Right cardiac atrium (tissue), 5 donors: ENCODE results near the gene DIPK1B. TPM values are rescaled to one million over a fixed set of nuclear protein-coding genes. Genes with fewer than 3 reads are reported as not detected.
A peak's percentile ranks its signal among the peaks of the same experiment; 100 is the strongest.

Source experiments
- ATAC-seq, 2 donors: fragments of 200-7000 bp; cut with Tn5 transposase; one replicate each; pipeline versions ENCODE4 v1.8.0 to v1.9.1; 2020; ENCODE audit warnings: moderate library complexity in 2 of 2, mild to moderate bottlenecking in 1 of 2
- DNase-seq, 3 donors: peaks; one replicate each; pipeline ENCODE4 v3.0.0-alpha.2; 2020
- H3K27ac ChIP-seq: one replicate; pipeline ENCODE4 v1.5.1; 2013; ENCODE audit warnings: mild to moderate bottlenecking, low read length, control low read depth, moderate library complexity
- H3K27me3 ChIP-seq: one replicate; pipeline ENCODE4 v1.6.1; 2013; ENCODE audit not compliant: control insufficient read depth, insufficient read depth
- H3K4me1 ChIP-seq: one replicate; pipeline ENCODE4 v1.6.1; 2013; ENCODE audit warnings: low read length; ENCODE audit not compliant: control insufficient read depth, insufficient read depth
- H3K4me3 ChIP-seq: one replicate; pipeline ENCODE4 v1.5.1; 2013; ENCODE audit warnings: low read length, control low read depth
- H3K9me3 ChIP-seq: one replicate; pipeline ENCODE4 v1.6.1; 2013; ENCODE audit warnings: low read length; ENCODE audit not compliant: control insufficient read depth
- WGBS: extraction: QIAGEN DNeasy Blood & Tissue Kit; methylation state at CpG from one replicate; pipeline ENCODE4 v1.1.7; 2013; 5-methylcytosine and 5-hydroxymethylcytosine counted together
- intact Hi-C, 4 donors: fragments of 100-400 bp; cut with DNase I; formaldehyde crosslinking; loops; one replicate each; pipeline versions ENCODE4 v1.11.0 to v1.14.0; 2022 to 2023
- polyA plus RNA-seq: library from polyadenylated mRNA; stranded (reverse); fragments of 200-250 nt; gene quantifications from one replicate; pipeline ENCODE4 v1.2.3, GENCODE V29; 2013
- total RNA-seq, 4 donors: library from RNA; stranded (reverse); fragmentation: NEBNext Ultra II Directional; extraction: Animal tissue kit (Norgen Biotek cat#: 25700); gene quantifications; one replicate each; pipeline ENCODE4 v1.2.1, GENCODE V29; 2021
- donor health status: healthy with polysubstance abuse.
- donor health status: DM: no; HTN: yes; CAD: no.
- donor health status: DM: no; HTN: no; CAD: no.
- donor health status: DM: no; HTN: yes; CAD: no; lungs with severe emphysema.
- donor health status: DM: yes; HTN: yes; CAD: no.

Gene DIPK1B
- total and polyA plus RNA-seq, 5 donors: 34.2 to 42.7 (median 38.1) TPM

GRCh38 chr9:136742591-136743391, 30.4 kb downstream of the DIPK1B start, which contains the start of gene LCN10:
LCN10 (minus strand) TSS chr9:136742940; CDS start chr9:136742903, 37 bp downstream.
- Histone ChIP-seq H3K9me3 (no peaks in the 10 kb centered on the region), H3K4me3 (no peak within 1 kb of the TSS), H3K27ac (no peak within 1 kb of the TSS), H3K27me3 (no peaks in the 10 kb centered on the region), H3K4me1 (peaks cover 2% of the 10 kb centered on the region)
- DNase-seq: no peak
- 60% methylated on average over 25 of the region's 25 CpGs for WGBS
- no peak for ATAC-seq
- intact Hi-C loops: no loop called here

- DNase-seq (peak in 2 of 3 donors; percentile 31 to 35), ATAC-seq (no peak)
- Histone ChIP-seq H3K4me1 (peaks cover 2% of the 10 kb centered on the region), H3K27me3 (no peaks in the 10 kb centered on the region), H3K4me3 (no peak overlapping the region), H3K27ac (no peak overlapping the region), H3K9me3 (no peaks in the 10 kb centered on the region)
- intact Hi-C loops: no loop called here
- 91% methylated on average over 16 of the region's 16 CpGs for WGBS
These were observed 31.4 kb downstream of the DIPK1B start for GRCh38 chr9:136743639-136744211.

- no peaks in the 10 kb centered on the region for H3K9me3 ChIP-seq
- DNase-seq: no peak
- H3K27ac ChIP-seq: no peak overlapping the region
- no peaks in the 10 kb centered on the region for H3K27me3 ChIP-seq
- H3K4me3 ChIP-seq: no peak overlapping the region
- WGBS: 91% methylated on average over 18 of the region's 18 CpGs
- intact Hi-C loops: no loop called here
- peaks cover 2% of the 10 kb centered on the region for H3K4me1 ChIP-seq
- ATAC-seq: no peak
These were observed 32.4 kb downstream of the DIPK1B start for GRCh38 chr9:136744773-136745172.

GRCh38 chr9:136745389-136746154, 33.2 kb downstream of the DIPK1B start:
- Histone ChIP-seq H3K4me3 (peak overlapping the region; percentile 22), H3K27me3 (no peaks in the 10 kb centered on the region), H3K9me3 (no peaks in the 10 kb centered on the region), H3K4me1 (peaks cover 2% of the 10 kb centered on the region), H3K27ac (peak overlapping the region; percentile 28)
- 74% methylated on average over 23 of the region's 23 CpGs for WGBS
- peak; percentile 53 to 74 (median 70) for DNase-seq
- ATAC-seq: peak; percentile 22 to 62
- intact Hi-C loops: no loop called here

GRCh38 chr9:136746155-136746490, 33.8 kb downstream of the DIPK1B start:
- ATAC-seq: no peak
- H3K27me3 ChIP-seq: no peaks in the 10 kb centered on the region
- WGBS: 72% methylated on average over 22 of the region's 22 CpGs
- H3K9me3 ChIP-seq: no peaks in the 10 kb centered on the region
- H3K4me1 ChIP-seq: peaks cover under 1% of the 10 kb centered on the region
- DNase-seq: no peak
- intact Hi-C loops: no loop called here
- no peak overlapping the region for H3K27ac ChIP-seq
- H3K4me3 ChIP-seq: no peak overlapping the region

GRCh38 chr9:136746621-136747020, 34.2 kb downstream of the DIPK1B start:
- Histone ChIP-seq H3K4me1 (no peaks in the 10 kb centered on the region), H3K9me3 (no peaks in the 10 kb centered on the region), H3K27ac (no peak overlapping the region), H3K4me3 (no peak overlapping the region), H3K27me3 (no peaks in the 10 kb centered on the region)
- DNase-seq (peak in 2 of 3 donors; percentile 46 to 66), ATAC-seq (peak in 1 of 2 donors; percentile 1)
- 93% methylated on average over 18 of the region's 18 CpGs for WGBS
- intact Hi-C loops: no loop called here

- peak in 2 of 3 donors; percentile 33 to 40 for DNase-seq
- Histone ChIP-seq H3K9me3 (no peaks in the 10 kb centered on the region), H3K27ac (no peak overlapping the region), H3K4me1 (no peaks in the 10 kb centered on the region), H3K4me3 (no peak overlapping the region), H3K27me3 (no peaks in the 10 kb centered on the region)
- intact Hi-C loops: no loop called here
- 90% methylated on average over 22 of the region's 22 CpGs for WGBS
- no peak for ATAC-seq
These were observed 35.0 kb downstream of the DIPK1B start for GRCh38 chr9:136747161-136748060.

- ATAC-seq (no peak), DNase-seq (peak in 1 of 3 donors; percentile 23)
- WGBS: 74% methylated on average over 8 of the region's 8 CpGs
- Histone ChIP-seq H3K4me3 (no peak within 1 kb of the TSS), H3K27ac (peak within 1 kb of the TSS; percentile 40), H3K27me3 (no peaks in the 10 kb centered on the region), H3K9me3 (no peaks in the 10 kb centered on the region), H3K4me1 (no peaks in the 10 kb centered on the region)
- intact Hi-C loops: no loop called here
These were observed 35.8 kb downstream of the DIPK1B start, which contains the start of gene LCN6 for GRCh38 chr9:136748201-136748600. LCN6 (minus strand) TSS chr9:136748525; CDS start chr9:136748483, 42 bp downstream.

- Histone ChIP-seq H3K4me3 (no peak overlapping the region), H3K27ac (peak overlapping the region; percentile 40), H3K9me3 (no peaks in the 10 kb centered on the region), H3K27me3 (no peaks in the 10 kb centered on the region), H3K4me1 (no peaks in the 10 kb centered on the region)
- 65% methylated on average over 21 of the region's 21 CpGs for WGBS
- DNase-seq (peak in 2 of 3 donors; percentile 76 to 79), ATAC-seq (peak; percentile 16 to 25)
- intact Hi-C loops: no loop called here
These were observed 36.6 kb downstream of the DIPK1B start for GRCh38 chr9:136748666-136749611.
